Diencephalon (tissue), 1 donor: ENCODE measurements around the gene DCAF16. TPM values are rescaled to one million over a fixed set of nuclear protein-coding genes. Genes with fewer than 3 reads are reported as not detected.

Experiments
- total RNA-seq: library from RNA; depleted of rRNA; stranded (reverse); fragments of >200 nt; gene quantifications from one replicate; pipeline ENCODE4 v1.2.3, GENCODE V29; 2014

Gene DCAF16
- total RNA-seq: 33.2 TPM

GRCh38 chr4:17810260-17811077, at the start of gene DCAF16, which contains the start of gene NCAPG:
TSS of gene DCAF16 (minus strand) at chr4:17810757. CDS start at chr4:17804141, 6,616 bp downstream.
TSS of gene NCAPG (plus strand) at chr4:17810979. CDS start at chr4:17811078, 99 bp downstream.

DNA sequence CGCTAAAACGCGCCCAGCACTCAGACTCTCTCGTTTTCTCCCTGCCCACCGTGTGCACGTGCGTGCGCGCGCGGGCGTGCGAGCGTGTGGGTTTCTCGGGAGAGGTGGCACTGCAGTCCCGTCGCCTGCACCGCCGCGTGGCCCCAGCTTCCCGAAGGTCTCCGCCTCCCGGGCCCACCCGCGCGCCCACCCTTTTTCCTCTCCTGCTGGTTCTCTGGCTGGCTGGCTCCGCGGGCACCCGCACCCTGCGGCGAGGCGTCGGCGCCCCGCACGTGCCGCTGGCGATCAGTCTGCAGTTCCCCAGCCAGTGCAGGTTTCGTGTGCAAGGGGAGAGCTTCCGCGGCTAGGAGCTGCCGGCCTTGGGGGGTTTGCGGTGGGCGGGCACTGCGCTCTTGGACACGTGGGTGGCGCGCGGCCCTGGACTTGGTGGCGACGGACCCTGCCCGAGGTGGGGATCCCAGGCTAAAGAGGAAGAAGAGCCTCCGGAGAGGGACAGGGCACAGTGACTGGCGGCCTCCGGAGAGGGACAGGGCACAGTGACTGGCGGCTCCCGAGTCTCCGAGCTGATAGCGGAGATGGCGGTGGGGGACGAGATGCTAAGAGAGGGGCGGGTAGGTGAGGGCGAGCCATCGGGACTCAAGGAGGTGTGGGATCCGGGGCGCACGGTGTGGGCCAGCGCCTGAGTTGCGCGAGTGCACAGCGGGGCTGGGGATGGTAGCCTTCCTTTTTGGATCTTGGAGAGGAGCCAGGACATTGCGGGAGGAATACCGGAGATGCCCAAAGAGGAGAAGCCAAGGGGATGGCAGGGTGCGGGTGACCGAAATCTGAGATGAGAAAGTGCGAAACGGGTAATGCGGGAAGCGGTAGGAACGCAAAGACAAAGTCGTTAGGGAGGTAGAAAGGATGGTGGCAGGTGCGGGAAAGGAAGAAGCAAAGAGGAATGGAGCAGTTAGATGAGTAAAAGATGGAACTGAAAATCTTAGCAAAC, 29.0 kb downstream of the DCAF16 start, which contains the start of gene FAM184B:
TSS of gene FAM184B (minus strand) at position 322 of the 988 bp plus-strand sequence. CDS start 322 bp downstream, outside the sequence.

Other genes starting within 250 kb of the DCAF16 start
- 53.5 TPM for gene LAP3, start 233.6 kb downstream of the DCAF16 start, total RNA-seq
- gene MED28, start 196.1 kb downstream of the DCAF16 start, total RNA-seq: 37.6 TPM
- gene FAM184B, start 29.1 kb downstream of the DCAF16 start, total RNA-seq: 9.0 TPM
- 12.2 TPM for gene NCAPG, start 222 bp upstream of the DCAF16 start, total RNA-seq
- 48.7 TPM for gene LCORL, start 211.0 kb upstream of the DCAF16 start, total RNA-seq